A673 (cell line): Measurements from ENCODE around the gene DOCK6. TPM values are rescaled to one million over a fixed set of nuclear protein-coding genes. Genes with fewer than 3 reads are reported as not detected.

Source experiments
- BruUV-seq: library from RNA; stranded (reverse); fragments of 400-500 nt; replicated peaks from 2 replicates; lab custom pipeline; 2021; lab: Mats Ljungman, UMichigan
- CTCF ChIA-PET: fragments of 300-600 bp; sonication (Branson Sonifier 250); formaldehyde crosslinking; loops from one replicate; lab custom pipeline; 2022; ENCODE audit warnings: antibody characterized with exemption; lab: Charles Lee
- POLR2A ChIA-PET: fragments of 300-600 bp; sonication (Branson Sonifier 250); formaldehyde crosslinking; loops from one replicate; lab custom pipeline; 2022; ENCODE audit warnings: antibody characterized with exemption; ENCODE audit not compliant: low non-redundant PET; lab: Charles Lee
- DNase-seq: peaks from one replicate; pipeline ENCODE4 v3.0.0-alpha.2; 2015; ENCODE audit warnings: low spot score
- H3K27ac ChIP-seq: fragments of 200-600 bp; sonication (generic); 2 replicates; pipeline ENCODE4 v1.5.1; 2016; ENCODE audit warnings: mixed run types, low read depth, mild to moderate bottlenecking, mixed read lengths, antibody characterized with exemption, low read length; ENCODE audit not compliant: poor library complexity, severe bottlenecking
- H3K27me3 ChIP-seq: fragments of 200-600 bp; sonication (generic); replicated peaks from 2 replicates; pipeline ENCODE4 v1.6.1; 2017; ENCODE audit warnings: mixed run types, low read depth, mild to moderate bottlenecking, mixed read lengths, antibody characterized with exemption, low read length; ENCODE audit not compliant: insufficient read depth, poor library complexity
- H3K36me3 ChIP-seq: fragments of 200-600 bp; sonication (generic); 2 replicates; pipeline ENCODE4 v1.6.1; 2016; ENCODE audit warnings: mixed run types, mild to moderate bottlenecking, mixed read lengths, antibody characterized with exemption, low read length; ENCODE audit not compliant: insufficient read depth, poor library complexity, severe bottlenecking
- H3K4me1 ChIP-seq: fragments of 200-600 bp; sonication (generic); 2 replicates; pipeline ENCODE4 v1.6.1; 2017; ENCODE audit warnings: mixed run types, mild to moderate bottlenecking, mixed read lengths, antibody characterized with exemption, low read length; ENCODE audit not compliant: insufficient read depth, poor library complexity, severe bottlenecking
- H3K4me3 ChIP-seq: fragments of 200-600 bp; sonication (generic); 2 replicates; pipeline ENCODE4 v1.5.1; 2016; ENCODE audit warnings: low read depth, mixed run types, mild to moderate bottlenecking, mixed read lengths, low read length; ENCODE audit not compliant: poor library complexity, severe bottlenecking
- H3K9me3 ChIP-seq: fragments of 200-600 bp; sonication (generic); 2 replicates; pipeline ENCODE4 v1.6.1; 2016; ENCODE audit warnings: mixed run types, low read depth, mild to moderate bottlenecking, mixed read lengths, antibody characterized with exemption, low read length; ENCODE audit not compliant: poor library complexity, severe bottlenecking
- CTCF ChIP-seq: fragments of 300-800, 200-600 bp; sonication (generic); conservative IDR thresholded peaks from 2 replicates; pipeline ENCODE4 v1.5.1; 2017; ENCODE audit warnings: low read depth, mild to moderate bottlenecking, antibody characterized with exemption, low read length, moderate library complexity, mixed read lengths
- EZH2 ChIP-seq: fragments of 200-600 bp; sonication (generic); IDR thresholded peaks from 2 replicates; pipeline ENCODE4 v1.6.1; 2017; ENCODE audit warnings: borderline replicate concordance, low read depth, mild to moderate bottlenecking, mixed read lengths, antibody characterized with exemption, low read length; ENCODE audit not compliant: poor library complexity, severe bottlenecking
- intact Hi-C: fragments of 100-400 bp; cut with micrococcal nuclease; formaldehyde crosslinking; loops from one replicate; pipeline ENCODE4 v1.10.0; 2022; ENCODE audit not compliant: unreplicated experiment
- total RNA-seq: library from RNA; stranded (reverse); gene quantifications from 2 replicates; pipeline ENCODE4 v1.2.3, GENCODE V29; 2021

Gene DOCK6
- total RNA-seq, 1 experiment from 2014 or later = 15.6 TPM

- POLR2A ChIA-PET = no interaction called here
Observed at GRCh38 chr19:11177592-11177991, 84.7 kb downstream of the DOCK6 start.

GRCh38 chr19:11176466-11177193 lies 85.7 kb downstream of the DOCK6 start:
- POLR2A ChIA-PET = no interaction called here

More at GRCh38 chr19:11177592-11177991, 84.7 kb downstream of the DOCK6 start:
- intact Hi-C loops = no loop called here
- TF ChIP-seq CTCF (no peak), EZH2 (no peak)
- CTCF ChIA-PET = no interaction called here
- Histone ChIP-seq H3K27me3 (no peaks in the 10 kb centered on the region), H3K27ac (no peak overlapping the region), H3K4me3 (no peak overlapping the region), H3K4me1 (no peaks in the 10 kb centered on the region), H3K9me3 (no peaks in the 10 kb centered on the region), H3K36me3 (peaks cover 40% of the 10 kb centered on the region)
- DNase-seq = no peak
- no TSS peak for BruUV-seq

GRCh38 chr19:11175920-11176319 lies 86.4 kb downstream of the DOCK6 start:
- Histone ChIP-seq H3K4me3 (no peak overlapping the region), H3K4me1 (no peaks in the 10 kb centered on the region), H3K27me3 (no peaks in the 10 kb centered on the region), H3K9me3 (no peaks in the 10 kb centered on the region), H3K27ac (no peak overlapping the region), H3K36me3 (peaks cover 47% of the 10 kb centered on the region)
- POLR2A ChIA-PET = no interaction called here
- CTCF ChIA-PET = no interaction called here
- TF ChIP-seq EZH2 = no peak
- no peak for TF ChIP-seq CTCF
- BruUV-seq = no TSS peak
- no peak for DNase-seq
- intact Hi-C loops = no loop called here

More at GRCh38 chr19:11176466-11177193, 85.7 kb downstream of the DOCK6 start:
- Histone ChIP-seq H3K27me3 (no peaks in the 10 kb centered on the region), H3K4me1 (no peaks in the 10 kb centered on the region), H3K27ac (no peak overlapping the region), H3K9me3 (no peaks in the 10 kb centered on the region), H3K36me3 (peaks cover 45% of the 10 kb centered on the region), H3K4me3 (no peak overlapping the region)
- no peak for DNase-seq
- no TSS peak for BruUV-seq
- CTCF ChIA-PET = no interaction called here
- intact Hi-C loops = no loop called here
- no peak for TF ChIP-seq EZH2
- no peak for TF ChIP-seq CTCF
